Gastroesophageal sphincter (tissue), 3 donors: ENCODE data around the gene KIF5C.

Source experiments
- CTCF ChIP-seq, 4 experiments: fragments of 200-600 bp in 2 of 4; fragments of 450-650 bp in 2 of 4; sonication (generic) in 1 of 4; IDR thresholded peaks; one replicate each; pipeline ENCODE4 v1.5.1; 2017 to 2019; ENCODE audit warnings: antibody characterized with exemption in 4 of 4, mild to moderate bottlenecking in 2 of 4, moderate library complexity in 2 of 4
- POLR2A ChIP-seq, 2 donors: fragments of 450-650 bp; IDR thresholded peaks; one replicate each; pipeline ENCODE4 v1.6.1; 2017; ENCODE audit warnings: antibody characterized with exemption in 2 of 2, mild to moderate bottlenecking in 2 of 2, moderate library complexity in 1 of 2

GRCh38 chr2:148953426-148953825, 78.4 kb downstream of the KIF5C start:
- TF ChIP-seq CTCF (IDR thresholded peaks at IDR 0.05), result no peak
- no peak for TF ChIP-seq POLR2A (IDR thresholded peaks at IDR 0.05)
